Measurements from ENCODE around the gene SEL1L3.

GRCh38 chr4:25879991-25880651, 17.3 kb upstream of the SEL1L3 start:
- TF ChIP-seq FOSL1 (CRISPR knock-in tag; IDR thresholded peaks at IDR 0.05; ENCODE audit: borderline replicate concordance), result no peak
- no peak for TF ChIP-seq ZNF792 (CRISPR knock-in tag; IDR thresholded peaks at IDR 0.05)
- no peak for TF ChIP-seq POLR2A (IDR thresholded peaks at IDR 0.05; ENCODE audit: insufficient read depth in 1 of 2, low read depth in 2 of 2, low read length in 2 of 2)
- TF ChIP-seq RAD21 (CRISPR knock-in tag; IDR thresholded peaks at IDR 0.05), result no peak

Measured in HepG2 (cell line).